Muscle layer of colon (tissue), 2 donors: ENCODE results near the gene HDAC5.
"Not testable (repeated sequence)": the region's sequence is repeated elsewhere in the genome, so short reads cannot be mapped to it uniquely, and the experiment has no call there.

Experiments
- H3K27ac ChIP-seq: one replicate; pipeline ENCODE4 v1.7.0; 2013; ENCODE audit warnings: low read depth, mild to moderate bottlenecking, low read length, moderate library complexity
- H3K27me3 ChIP-seq, 2 donors: one replicate each; pipeline ENCODE4 v1.7.0; 2013; ENCODE audit warnings: low read length in 2 of 2, mild to moderate bottlenecking in 2 of 2; ENCODE audit not compliant: insufficient read depth in 2 of 2, control insufficient read depth in 1 of 2
- H3K36me3 ChIP-seq: one replicate; pipeline ENCODE4 v1.7.0; 2013; ENCODE audit warnings: mild to moderate bottlenecking, low read length; ENCODE audit not compliant: insufficient read depth
- H3K4me1 ChIP-seq: one replicate; pipeline ENCODE4 v1.7.0; 2013; ENCODE audit warnings: mild to moderate bottlenecking, low read length; ENCODE audit not compliant: insufficient read depth
- H3K4me3 ChIP-seq, 2 donors: one replicate each; pipeline ENCODE4 v1.7.0; 2013; ENCODE audit warnings: low read length in 2 of 2, low read depth in 1 of 2, mild to moderate bottlenecking in 1 of 2, moderate library complexity in 1 of 2
- H3K9ac ChIP-seq: one replicate; pipeline ENCODE4 v1.7.0; 2013; ENCODE audit warnings: low read length
- H3K9me3 ChIP-seq: one replicate; pipeline ENCODE4 v1.7.0; 2013; ENCODE audit warnings: mild to moderate bottlenecking, low read length
- donor health status: abdominal sarcoma.
- donor health status: Adenocarcinoma of cecum.

HDAC5 gene

DNA sequence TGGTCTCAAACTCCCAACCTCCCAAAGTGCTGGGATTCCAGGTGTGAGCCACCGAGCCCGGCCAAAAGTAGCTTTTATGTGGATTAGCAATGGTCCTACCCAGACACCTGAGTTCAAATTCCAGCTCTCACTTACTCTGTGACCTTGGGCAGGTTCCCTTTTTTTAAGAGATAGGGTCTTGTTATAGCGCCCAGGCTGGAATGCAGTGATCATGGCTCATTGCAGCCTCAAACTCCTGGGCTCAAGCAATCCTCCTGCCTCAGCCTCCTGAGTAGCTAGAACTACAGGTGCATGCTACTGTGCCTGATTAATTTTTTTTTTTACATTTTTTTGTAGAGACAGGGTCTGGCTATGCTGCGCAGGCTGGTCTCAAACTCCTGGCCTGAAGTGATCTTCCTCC, 16.6 kb downstream of the HDAC5 start:
- Histone ChIP-seq H3K9ac (no peak overlapping the region), H3K4me1 (peaks cover 72% of the 10 kb centered on the region), H3K36me3 (peaks cover 18% of the 10 kb centered on the region), H3K27me3 (no peaks in the 10 kb centered on the region), H3K27ac (no peak overlapping the region), H3K4me3 (no peak overlapping the region), H3K9me3 (no peaks in the 10 kb centered on the region)

DNA sequence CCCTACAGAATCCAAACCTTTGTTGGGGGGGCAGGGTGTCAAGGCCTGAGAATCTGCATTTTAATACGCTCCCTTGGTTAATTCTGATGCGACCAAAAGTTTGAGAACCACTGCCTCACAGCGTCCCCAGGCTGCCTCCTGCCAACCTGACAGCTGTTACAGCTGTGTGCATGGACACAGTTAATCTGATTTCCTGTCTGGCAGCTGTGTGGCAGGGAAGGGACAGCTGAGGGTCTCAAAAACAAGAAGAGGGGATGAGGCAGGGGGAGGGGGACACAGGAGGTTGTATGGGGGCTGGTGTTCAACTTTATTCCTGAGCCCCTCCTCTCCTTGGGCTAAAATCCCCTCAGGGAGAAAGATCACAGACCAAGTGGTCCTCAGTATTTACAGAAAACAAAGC, 17.5 kb downstream of the HDAC5 start:
- Histone ChIP-seq H3K27ac (no peak overlapping the region), H3K9ac (no peak overlapping the region)

DNA sequence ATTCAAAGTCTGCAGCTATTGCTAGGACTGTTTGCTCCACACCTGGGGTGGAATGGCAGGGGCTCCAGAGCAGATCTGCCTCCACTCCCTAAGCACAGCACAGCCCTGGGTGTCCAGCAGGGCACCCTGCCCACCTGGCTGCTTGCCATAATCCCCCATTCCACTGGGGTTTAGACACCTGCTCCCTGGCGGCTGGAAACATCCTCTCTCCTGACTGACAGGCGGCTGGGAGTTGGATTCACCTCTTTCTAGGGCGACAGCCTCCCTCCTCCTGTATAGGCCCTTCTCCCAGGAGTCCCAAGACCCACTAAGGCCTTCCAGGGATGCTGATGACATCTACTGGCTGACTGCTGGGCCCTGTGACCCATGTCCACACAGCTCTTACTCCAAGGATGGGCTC, 18.0 kb downstream of the HDAC5 start:
- no peak overlapping the region for H3K9ac ChIP-seq
- no peaks in the 10 kb centered on the region for H3K27me3 ChIP-seq
- H3K9me3 ChIP-seq = no peaks in the 10 kb centered on the region
- H3K27ac ChIP-seq = no peak overlapping the region
- H3K4me1 ChIP-seq = peaks cover 60% of the 10 kb centered on the region
- H3K4me3 ChIP-seq = no peak overlapping the region
- H3K36me3 ChIP-seq = peaks cover 22% of the 10 kb centered on the region

More for the DNA sequence above, 17.5 kb downstream of the HDAC5 start:
- peaks cover 65% of the 10 kb centered on the region for H3K4me1 ChIP-seq
- peaks cover 22% of the 10 kb centered on the region for H3K36me3 ChIP-seq
- no peaks in the 10 kb centered on the region for H3K27me3 ChIP-seq
- H3K9me3 ChIP-seq = no peaks in the 10 kb centered on the region
- H3K4me3 ChIP-seq = no peak overlapping the region

DNA sequence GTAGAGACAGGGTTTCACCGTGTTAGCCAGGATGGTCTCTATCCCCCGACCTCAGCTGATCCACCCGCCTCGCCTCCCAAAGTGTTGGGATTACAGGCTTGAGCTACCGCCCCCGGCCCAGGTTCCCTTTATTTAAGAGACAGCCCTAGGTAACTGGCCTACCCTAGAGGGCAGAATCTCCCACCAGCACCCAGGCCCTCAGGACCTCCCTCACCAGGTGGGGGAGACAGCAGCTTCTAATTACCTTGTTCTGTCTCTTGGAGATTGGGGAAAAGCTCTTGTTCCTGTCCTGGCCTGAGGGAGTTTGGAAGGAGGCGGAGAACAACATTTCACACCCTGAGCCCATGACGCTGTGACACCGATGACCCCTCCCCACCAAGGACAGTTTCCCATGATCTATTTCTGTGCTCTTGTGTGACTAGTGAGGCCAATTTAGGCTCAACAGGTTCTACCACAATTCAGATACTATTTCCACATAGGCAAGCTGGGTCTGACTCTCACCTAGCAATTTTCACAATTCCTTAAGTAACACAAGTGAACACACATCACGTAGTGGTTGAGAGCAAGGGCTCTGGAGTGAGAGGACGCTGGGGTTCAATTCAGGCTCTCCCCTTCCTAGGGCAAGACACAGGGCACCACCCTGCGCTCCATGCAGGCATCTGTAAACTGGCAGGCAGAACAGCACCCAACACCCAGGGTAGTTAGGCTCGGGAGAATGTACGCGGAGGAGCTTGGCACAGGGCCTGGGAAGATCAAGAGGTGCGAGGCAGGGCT, 20.4 kb downstream of the HDAC5 start:
- no peaks in the 10 kb centered on the region for H3K9me3 ChIP-seq
- H3K27me3 ChIP-seq = no peaks in the 10 kb centered on the region
- H3K27ac ChIP-seq = no peak overlapping the region
- H3K4me1 ChIP-seq = peaks cover 36% of the 10 kb centered on the region
- peaks cover 22% of the 10 kb centered on the region for H3K36me3 ChIP-seq
- H3K9ac ChIP-seq = no peak overlapping the region
- H3K4me3 ChIP-seq = no peak overlapping the region

DNA sequence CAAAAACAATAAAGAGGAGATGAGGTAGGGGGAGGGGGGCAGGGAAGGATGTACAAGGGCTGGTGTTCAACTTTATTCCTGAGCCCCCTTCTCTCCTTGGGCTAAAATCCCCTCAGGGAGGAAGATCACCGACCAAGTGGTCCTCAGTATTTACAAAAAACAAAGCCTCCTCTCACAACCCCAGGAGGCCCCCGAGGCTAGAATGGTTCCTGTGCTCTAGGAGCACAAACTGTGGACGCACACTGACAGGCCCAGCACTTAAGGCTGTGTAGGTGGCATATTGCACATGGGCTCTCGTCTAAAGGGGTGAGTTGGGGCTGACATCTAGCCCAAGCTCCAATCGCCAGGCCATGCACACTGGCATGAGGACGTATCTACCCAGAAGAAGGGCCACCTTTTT, 21.6 kb downstream of the HDAC5 start:
- Histone ChIP-seq H3K36me3 (peaks cover 22% of the 10 kb centered on the region), H3K4me1 (peaks cover 32% of the 10 kb centered on the region)
- not testable (repeated sequence) for H3K9me3 ChIP-seq, H3K27ac ChIP-seq, H3K27me3 ChIP-seq, H3K4me3 ChIP-seq, H3K9ac ChIP-seq

DNA sequence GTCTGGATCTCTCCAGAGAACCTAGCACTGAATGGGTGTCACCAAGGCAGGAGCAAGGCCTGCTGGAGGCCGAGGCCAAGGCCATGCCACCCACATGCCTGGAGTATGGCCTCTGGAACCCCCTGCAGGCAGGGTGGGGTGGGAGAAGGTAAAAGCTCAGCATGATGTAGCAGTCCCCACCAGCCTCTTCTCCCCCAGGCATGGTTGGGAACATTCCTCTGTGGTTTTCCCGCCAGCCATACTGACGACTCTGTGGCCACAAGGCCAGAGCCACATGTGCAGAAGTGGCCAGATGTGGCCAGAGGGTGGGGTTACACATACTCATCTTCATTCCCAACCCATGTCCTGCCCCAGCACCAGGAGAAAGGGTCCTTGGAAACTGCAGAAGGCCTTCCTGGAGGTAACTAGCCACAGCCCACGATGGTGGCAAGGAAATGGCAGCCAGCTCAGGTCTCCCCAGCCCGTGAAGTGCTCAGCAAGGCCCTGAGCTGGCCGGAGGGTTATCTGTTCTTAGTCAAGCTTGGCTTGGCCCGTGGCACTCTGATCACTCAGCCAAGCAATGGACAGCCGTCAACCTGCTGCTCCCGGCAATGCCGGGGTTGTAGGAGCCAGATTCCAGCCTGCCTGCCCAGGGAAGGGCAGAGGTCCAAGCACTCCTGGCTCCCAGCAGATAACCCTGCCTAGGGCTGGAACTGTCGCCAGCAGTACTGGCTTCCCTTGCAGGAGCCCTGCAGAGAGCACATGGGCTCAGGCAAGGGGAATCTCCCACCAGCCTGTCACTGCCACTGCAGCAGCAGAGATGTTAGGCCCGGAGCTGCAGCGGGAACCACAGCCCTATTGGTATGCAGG, 26.1 kb downstream of the HDAC5 start:
- Histone ChIP-seq H3K9me3 (no peaks in the 10 kb centered on the region), H3K36me3 (peaks cover 6% of the 10 kb centered on the region), H3K27ac (no peak overlapping the region), H3K27me3 (no peaks in the 10 kb centered on the region), H3K4me1 (peaks cover 25% of the 10 kb centered on the region), H3K9ac (no peak overlapping the region), H3K4me3 (no peak overlapping the region)

DNA sequence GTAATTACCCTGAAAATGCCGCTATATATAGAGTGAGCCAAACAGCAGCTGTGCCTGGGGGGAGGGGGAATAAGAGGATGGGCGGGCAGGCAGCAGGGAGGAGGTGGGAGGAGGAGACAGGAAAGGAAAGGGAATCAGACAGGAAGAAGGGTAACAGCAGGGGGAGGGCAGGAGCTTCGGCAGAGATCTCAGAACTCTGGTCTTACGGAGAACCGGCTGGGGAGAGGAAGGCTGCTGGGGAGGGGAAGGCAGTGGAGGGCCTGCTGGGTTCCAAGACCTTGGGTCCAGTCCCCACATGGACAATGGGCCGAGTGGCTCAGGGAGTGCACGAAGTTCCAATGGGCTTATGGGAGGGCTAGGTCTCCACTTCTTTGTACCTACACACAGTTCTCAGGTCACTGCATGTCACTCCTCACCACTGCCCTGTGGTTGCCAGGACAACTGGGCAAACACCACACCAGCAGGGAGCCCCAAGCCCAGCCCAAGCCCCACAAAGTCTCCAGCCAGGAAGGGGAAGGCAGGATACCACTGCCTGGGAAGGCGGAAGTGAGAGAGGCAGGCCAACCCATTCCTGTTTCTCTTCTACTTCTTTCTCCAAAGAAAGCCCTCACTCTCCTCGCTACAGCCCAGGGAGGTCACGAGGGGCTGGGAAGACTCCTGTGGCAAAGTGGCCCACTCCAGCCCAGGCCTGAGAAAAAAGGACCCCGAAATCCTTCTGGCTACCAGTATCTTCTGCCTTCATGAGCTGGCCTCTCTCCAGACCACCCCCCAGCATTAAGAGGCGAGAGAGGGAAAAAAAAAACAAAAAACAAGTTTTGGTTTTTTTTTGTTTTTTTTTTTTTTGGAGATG, 27.6 kb downstream of the HDAC5 start:
- H3K4me3 ChIP-seq = peak overlapping the region in 1 of 2 donors; percentile 58
- peaks cover 25% of the 10 kb centered on the region for H3K4me1 ChIP-seq
- H3K27me3 ChIP-seq = no peaks in the 10 kb centered on the region
- H3K36me3 ChIP-seq = peaks cover 17% of the 10 kb centered on the region
- peak overlapping the region; percentile 4 for H3K9ac ChIP-seq
- H3K27ac ChIP-seq = peak overlapping the region; percentile 68
- no peaks in the 10 kb centered on the region for H3K9me3 ChIP-seq

DNA sequence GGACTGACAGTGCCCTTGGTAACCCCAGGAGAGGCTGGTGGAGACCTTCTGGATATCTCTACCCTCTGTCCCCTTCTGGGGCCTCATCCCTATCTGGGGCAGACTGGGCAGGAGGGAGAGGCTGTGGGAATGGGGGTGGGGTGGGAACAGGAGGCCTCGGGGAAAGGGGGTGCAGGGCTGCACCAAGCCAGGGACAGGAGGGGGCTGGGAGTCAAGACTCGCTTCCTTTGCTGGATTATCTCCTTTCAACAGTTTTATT, 28.1 kb downstream of the HDAC5 start:
- H3K27ac ChIP-seq = peak overlapping the region; percentile 68
- peak overlapping the region in 1 of 2 donors; percentile 58 for H3K4me3 ChIP-seq
- H3K9me3 ChIP-seq = no peaks in the 10 kb centered on the region
- H3K36me3 ChIP-seq = peaks cover 18% of the 10 kb centered on the region
- no peaks in the 10 kb centered on the region for H3K27me3 ChIP-seq
- H3K9ac ChIP-seq = no peak overlapping the region
- H3K4me1 ChIP-seq = peaks cover 25% of the 10 kb centered on the region

DNA sequence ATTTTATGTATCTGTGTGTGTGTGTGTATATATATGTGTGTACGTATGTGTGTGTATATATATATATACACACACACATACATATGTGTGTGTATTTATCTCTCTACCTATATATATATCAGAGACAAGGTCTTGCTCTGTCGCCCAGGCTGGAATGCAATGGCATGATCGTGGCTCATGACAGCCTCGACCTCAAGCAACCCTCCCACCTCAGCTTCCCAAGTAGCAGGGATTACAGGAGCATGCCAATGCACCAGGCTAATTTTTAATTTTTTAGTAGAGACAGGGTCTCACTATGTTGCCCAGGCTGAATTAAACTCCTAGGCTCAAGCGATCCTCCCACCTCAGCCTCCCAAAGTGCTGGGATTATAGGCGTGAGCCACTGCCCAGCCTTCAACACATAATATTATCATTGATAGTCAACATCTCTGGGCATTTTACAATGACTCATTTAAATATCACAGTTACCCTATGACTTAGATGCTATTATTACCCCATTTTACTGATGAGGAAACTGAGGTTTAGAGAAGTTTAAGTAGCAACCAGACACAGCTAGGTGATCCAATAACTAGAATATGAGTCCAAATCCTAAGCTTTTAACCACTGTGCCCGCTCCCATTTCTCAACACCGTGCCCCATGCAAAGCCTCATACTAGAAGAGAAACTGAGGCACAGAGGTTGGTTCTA, 28.6 kb downstream of the HDAC5 start:
- H3K27ac ChIP-seq = peak overlapping the region; percentile 68
- no peak overlapping the region for H3K9ac ChIP-seq
- H3K4me1 ChIP-seq = peaks cover 25% of the 10 kb centered on the region
- no peaks in the 10 kb centered on the region for H3K9me3 ChIP-seq
- peaks cover 18% of the 10 kb centered on the region for H3K36me3 ChIP-seq
- H3K27me3 ChIP-seq = no peaks in the 10 kb centered on the region
- peak overlapping the region in 1 of 2 donors; percentile 58 for H3K4me3 ChIP-seq

DNA sequence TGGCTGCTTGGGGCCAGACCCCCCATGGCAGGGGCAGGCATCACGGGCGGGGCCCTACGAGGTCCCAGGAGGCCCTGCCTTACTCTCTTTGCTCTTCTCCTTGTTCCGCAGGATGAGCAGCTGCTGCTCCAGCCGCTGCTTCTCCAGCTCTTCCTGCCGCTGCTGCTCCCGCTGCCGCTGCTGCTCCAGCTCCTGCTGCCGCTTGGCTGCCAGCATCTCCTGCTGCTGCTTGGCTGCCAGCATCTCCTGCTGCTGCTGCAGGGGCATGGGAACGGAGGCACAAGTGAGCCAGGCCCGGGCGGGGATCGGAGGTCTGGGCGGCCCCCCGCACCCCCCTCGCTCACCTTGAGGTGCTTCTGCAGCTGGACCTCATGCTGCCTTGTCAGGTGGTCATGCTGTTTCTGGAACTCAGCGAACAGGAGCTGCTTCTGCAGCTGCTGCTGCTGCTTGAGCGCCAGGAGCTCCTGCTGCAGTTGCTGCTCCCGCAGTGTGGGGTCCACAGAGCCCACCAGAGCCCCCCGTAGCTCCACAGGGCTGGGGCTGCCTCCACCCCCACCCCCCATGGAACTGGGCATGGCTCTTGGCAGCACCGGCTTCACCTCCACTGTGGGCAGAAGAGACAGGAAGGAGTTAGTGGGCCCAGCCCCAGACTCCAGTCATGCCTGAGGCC, 30.1 kb downstream of the HDAC5 start:
- no peak overlapping the region for H3K4me3 ChIP-seq
- no peaks in the 10 kb centered on the region for H3K27me3 ChIP-seq
- no peak overlapping the region for H3K9ac ChIP-seq
- no peaks in the 10 kb centered on the region for H3K9me3 ChIP-seq
- peaks cover 26% of the 10 kb centered on the region for H3K36me3 ChIP-seq
- H3K4me1 ChIP-seq = peaks cover 25% of the 10 kb centered on the region
- no peak overlapping the region for H3K27ac ChIP-seq
